GM21381 (cell line): ENCODE data around the gene CHMP1A.

Experiments used
- ATAC-seq: cut with Tn5 transposase; IDR thresholded peaks from one replicate; pipeline ENCODE4 v1.9.1; 2021; ENCODE audit warnings: mild to moderate bottlenecking, moderate library complexity; ENCODE audit not compliant: unreplicated experiment

CHMP1A gene

DNA sequence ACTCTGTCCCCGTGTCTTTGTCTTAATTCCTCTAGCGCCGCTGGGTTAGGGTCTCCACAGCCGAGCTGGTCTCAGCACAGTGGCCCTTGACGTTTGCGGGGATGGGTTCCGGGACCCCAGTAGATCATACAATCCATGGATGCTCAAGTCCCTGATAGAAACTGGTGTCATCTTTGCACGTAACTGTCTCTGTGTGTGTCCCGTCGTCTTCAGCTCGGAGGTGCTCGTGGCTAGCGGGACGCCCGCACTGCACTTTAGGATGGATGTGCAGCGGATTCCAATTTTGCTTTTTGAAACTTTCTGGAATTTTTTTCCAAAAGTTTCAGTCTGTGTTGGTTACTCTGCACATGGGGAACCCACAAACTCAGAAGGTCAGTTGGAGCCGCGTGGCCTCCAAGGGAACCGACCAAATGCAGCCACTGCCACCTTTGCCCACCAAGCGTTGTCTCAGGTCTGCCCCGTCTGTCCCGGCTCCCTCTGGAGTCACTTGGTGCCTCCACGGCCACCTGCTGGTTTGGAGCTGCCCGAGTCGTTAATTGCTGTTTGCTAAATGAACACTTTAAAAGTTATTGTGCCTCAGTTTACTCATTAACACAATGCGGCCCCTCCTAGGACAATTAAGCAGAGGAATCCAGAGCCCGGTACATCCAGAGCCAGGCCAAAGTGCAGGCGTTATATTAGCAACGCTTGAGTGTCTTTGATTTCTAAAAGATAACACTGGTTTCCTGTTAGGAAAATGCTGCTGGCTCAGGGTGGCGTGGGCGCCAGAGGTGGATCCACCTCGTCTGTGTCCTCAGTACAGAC is 49.4 kb downstream of the CHMP1A start:
- no peak for ATAC-seq

DNA sequence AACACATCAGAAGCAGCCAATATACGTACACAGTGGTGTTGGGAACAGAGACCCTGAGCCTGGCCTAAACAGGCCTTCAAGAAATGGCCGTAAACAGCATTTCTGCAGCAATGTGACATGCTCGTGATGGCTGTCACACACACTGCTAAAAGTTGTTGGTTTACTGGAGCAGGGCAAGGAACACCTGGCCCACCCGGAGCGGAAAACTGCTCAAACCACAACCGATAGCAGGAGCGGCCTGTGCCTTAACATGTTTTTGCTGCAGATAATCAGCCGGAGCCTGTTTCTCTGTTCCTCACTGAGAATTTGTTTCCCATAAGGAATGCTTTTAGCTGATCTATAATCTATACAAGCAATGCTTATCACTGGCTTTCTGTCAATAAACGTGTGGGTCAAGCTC is 50.1 kb downstream of the CHMP1A start:
- no peak for ATAC-seq

DNA sequence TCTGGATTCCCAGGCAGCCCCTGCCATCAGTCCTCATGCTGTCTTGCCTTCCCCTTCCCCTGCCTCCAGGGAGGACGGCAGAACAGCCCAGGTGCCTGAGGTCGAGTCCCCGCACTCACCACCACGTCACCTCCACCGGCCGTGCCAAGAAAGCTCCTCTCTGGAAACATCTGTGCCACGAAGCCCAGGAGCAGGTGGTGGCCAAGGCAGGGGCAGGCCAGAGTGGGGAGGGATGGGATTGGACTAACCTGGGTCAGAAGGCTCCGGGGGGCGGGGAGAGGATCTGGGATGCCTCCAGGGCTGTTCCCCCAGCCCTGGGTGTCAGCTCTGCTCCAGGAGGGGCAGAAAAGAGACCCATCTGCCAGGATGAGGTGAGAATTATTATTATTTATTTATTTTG is 51.5 kb downstream of the CHMP1A start:
- ATAC-seq, result no peak

DNA sequence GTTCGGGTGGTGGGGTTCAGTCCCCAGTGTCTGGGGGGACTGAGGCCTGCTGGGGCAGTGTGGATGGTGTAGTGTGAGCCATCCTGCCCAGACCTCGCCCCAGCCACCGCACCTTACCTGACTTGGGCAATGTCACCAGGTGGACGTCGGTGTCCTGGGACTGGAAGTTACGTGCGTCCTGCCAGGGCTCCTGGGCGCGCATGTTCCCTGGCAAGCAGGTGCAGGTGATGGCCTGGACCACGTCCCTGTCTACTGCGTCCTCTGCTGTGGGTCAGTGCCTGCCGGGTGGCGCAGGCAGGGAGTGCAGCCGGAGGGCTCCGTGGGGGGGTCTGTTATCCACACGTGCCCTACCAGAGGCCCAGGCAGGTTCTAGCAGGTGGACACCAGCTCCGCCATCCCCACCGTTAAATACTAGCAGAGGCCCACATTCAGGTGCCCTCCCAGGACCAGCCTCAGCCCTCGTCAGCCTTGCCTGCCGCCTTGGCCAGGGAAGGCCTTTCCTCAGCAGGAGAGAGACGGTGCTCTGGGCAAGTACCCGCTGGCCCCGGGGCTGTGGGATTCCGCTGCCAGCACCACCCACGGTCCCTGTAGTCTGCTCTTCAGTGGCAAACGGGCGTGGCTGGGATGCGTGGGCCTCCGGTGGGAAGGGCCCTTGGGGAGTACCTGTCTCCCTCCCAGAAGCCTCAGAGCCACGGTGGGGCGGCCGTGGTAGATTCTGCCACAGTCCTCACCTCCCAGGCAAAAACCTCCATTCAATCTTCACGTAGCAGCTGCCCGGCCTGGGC is 52.1 kb downstream of the CHMP1A start:
- no peak for ATAC-seq

DNA sequence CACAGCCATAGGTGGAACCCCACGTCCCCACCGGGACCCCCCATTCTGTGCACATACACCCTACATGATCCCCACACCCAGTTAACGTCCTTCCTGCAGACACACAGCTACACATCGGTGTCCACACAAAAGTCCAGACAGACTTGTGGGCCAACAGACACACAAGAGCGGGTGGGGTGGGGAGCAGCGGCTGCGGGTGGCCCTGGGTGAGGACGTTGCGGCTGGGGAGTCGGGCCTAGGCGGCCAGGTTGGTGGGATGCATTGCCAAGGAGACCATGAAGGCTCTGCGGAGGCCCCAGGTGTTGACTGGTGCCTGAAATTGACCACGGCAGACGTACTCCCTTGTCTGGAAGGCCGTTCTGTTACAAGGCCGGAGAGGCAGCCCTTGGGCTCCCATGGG is 52.7 kb downstream of the CHMP1A start:
- no peak for ATAC-seq

DNA sequence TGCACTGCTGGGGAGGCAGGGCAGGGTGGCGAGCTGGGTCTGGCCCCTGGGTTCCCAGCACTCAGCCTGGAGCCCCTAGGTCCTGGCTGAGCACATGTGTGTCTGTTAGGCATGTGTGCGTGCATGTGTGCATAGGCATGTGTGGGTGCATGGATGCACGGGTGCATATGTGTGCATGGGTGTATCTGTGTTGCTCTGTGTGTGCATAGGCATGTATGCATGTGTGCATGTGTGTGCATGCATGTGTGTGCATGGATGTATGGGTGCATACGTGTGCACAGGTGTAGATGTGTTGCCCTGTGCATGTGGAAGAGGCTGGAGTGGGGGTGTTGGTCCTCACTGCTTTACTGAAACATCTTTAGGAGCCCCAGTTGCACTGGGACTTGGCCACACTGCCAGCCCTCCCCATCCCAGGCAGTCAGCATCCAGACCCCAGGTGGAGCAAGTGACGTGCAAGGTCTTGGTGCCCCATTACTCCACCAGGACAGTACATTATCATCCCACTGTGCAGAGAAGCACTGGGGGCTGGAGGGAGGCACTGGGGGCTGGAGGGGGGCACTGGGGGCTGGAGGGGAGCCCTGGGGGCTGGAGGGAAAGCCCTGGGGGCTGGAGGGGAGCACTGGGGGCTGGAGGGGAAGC is 54.4 kb downstream of the CHMP1A start:
- no peak for ATAC-seq

DNA sequence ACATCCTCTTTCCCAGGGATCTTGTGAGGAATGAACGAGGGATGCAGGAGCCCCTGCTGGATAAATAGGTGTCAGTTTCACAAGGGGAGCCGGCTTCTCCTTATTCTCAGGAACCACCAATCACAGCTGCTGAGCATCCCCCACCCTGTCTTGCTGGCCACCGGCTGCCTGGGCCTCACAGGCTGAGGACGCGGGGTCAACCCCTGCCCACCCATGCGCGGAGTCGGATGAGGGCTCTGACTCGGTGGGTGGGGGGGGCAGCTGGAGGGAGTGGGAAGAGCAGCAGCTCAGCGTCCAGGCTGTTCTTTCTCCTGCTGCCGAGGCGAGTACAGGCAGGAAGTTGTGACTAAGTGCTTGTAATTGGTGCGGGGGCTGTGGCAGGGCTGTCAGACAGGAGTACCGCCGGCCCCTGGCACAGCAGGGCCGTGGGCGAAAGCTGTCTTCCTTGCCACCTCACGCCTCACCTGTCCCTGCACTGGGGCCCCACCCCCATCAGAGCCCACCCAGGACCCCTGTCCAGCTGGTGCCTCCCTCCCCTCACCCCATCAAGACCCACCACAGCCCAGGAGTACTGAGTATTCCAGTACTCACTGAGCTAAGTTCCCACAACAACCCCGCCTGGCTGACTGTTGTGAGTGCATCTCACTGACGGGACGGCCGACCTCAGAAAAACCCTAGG is 55.1 kb downstream of the CHMP1A start:
- no peak for ATAC-seq

DNA sequence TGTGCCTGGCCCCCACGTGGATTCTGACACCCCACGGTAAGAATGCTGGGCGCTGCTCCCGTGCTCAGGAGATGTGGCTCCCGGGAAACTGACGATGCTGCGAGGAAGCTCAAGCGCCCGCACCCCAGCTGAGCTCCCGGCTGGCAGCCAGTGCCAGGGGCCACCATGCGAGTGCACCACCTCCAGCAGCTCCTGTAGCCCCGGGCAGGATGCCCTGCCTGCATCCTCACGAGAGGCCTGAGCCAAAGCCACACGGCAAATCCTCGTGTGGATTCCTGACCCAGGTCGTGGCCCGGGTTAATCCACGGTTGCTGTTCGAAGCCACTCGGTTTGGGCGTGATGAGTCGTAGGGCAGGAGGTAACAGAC is 55.6 kb downstream of the CHMP1A start:
- no peak for ATAC-seq

DNA sequence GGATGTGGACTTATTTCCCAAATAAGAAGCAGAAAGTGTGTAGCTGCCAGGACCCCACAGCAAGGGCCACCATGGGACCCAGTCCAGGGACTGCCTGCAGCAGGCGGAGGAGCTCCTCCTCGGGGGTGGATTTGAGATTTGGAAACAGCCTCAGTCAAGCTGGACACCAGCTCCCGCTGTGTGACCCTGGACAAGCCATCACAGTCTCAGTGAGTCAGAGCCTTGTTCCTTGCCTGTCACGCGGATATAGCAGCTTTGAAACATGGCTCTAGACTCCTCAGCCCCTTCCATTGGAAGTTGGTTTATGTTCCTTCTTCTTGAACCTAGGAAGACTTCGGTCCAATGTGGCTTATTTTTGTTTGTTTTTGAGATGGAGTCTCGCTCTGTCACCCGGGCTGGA is 56.6 kb downstream of the CHMP1A start:
- ATAC-seq, result no peak

DNA sequence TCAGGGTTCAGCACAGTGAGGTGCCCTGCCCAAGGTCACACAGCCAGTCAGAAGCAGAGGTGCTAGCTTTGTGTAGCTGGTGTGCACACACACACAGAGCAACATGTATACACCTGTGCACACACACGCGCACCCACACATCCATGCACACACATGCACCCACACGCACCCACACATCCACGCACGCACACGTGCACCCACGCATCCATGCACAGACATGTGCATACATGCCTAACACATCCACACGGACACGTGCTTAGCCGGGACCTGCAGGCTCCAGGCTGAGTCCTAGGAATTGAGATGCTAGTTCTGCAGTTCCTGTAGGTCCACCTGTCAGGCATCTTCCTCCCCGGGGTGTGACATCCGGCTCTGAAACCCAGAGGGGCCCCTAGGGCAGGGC is 57.1 kb downstream of the CHMP1A start:
- no peak for ATAC-seq

DNA sequence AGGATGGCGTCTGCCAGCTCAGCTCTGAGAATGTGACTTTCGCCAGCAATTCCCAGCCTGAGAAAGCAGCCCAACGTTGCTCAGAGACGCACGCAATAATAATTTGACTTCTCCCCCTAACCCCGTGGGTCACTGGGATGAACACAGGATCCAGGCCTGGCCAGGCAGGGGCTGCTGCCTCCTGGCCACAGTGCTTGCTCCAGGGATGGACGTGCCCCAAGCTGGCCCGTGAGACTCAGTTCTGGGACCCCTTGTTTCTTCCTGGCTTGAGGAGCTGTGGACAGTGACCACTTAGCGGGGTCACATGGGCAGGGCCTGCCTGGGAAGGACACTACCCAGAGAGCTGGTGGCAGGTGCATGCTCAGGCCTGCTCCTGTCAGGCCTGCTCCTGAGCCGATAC is 57.6 kb downstream of the CHMP1A start:
- ATAC-seq, result no peak

DNA sequence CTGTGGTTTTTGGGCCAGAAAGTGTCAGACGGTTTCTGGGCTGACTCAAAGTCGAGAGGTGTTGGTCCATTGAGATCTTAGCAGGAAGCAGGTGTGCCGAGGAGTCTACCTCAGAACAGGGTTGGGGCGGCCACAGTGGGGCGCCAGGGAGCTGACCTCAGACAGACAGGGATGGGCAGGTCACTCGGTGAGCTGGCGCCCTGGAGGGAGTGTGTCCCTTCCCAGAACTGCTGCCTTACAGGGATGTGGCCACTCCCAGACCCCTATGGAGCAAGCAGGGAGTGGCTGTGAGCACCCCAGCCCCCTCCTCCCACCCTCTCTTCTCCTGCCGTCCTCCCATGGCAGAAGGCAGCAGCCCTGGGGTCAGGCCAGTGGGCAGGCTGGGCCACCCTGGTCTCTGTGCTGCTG is 58.1 kb downstream of the CHMP1A start:
- no peak for ATAC-seq

DNA sequence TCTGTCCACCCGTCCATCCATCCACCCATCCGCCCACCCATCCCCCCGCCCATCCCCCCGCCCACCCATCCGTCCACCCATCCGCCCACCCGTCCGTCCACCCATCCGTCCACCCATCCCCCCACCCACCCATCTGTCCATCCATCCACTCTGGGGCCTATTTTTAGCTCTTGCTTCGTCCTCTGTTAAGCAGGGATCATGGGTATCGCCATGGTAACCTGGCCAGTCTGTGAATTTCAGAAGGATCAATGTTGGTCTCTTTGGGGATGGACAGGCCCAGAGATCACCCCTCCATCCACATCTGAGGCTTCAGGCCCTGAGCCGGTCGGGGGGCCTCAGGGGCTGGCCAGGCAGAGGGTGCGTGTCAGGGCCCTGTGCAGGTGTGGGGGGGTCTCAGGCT is 59.3 kb downstream of the CHMP1A start:
- no peak for ATAC-seq

DNA sequence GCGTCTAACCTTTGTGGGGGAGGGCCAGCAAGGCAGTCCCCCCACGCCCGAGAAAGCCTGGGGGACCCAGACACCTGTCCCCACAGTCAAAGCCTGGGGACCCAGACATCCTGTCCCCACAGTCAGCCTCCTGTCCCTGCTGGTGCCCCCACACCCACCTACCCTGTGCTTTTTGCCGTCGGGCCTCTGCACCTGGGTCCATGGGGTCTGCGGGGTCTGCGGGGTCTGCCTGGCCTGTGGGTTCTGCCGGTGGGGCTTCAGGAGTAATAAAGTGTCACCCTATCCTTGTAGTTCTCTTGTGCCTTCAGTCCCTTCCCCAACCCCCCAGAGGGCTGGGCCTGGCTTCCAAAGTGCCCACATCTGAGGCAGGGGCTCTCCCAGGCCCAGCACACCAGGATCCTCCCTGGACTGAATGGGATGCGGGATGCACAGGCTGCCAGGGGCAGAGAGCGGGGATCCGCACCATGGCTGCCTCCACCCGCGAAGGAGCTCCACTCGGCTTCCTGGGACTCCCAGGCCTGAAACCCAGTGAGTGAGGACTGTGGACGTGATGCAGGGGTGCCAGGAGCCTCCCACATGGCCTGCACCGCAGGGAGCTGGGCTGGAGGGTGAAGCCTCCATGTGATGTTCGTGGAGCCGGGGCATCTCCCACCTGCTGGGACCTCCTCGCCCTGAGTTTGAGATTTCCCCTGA is 60.4 kb downstream of the CHMP1A start:
- ATAC-seq, result no peak

DNA sequence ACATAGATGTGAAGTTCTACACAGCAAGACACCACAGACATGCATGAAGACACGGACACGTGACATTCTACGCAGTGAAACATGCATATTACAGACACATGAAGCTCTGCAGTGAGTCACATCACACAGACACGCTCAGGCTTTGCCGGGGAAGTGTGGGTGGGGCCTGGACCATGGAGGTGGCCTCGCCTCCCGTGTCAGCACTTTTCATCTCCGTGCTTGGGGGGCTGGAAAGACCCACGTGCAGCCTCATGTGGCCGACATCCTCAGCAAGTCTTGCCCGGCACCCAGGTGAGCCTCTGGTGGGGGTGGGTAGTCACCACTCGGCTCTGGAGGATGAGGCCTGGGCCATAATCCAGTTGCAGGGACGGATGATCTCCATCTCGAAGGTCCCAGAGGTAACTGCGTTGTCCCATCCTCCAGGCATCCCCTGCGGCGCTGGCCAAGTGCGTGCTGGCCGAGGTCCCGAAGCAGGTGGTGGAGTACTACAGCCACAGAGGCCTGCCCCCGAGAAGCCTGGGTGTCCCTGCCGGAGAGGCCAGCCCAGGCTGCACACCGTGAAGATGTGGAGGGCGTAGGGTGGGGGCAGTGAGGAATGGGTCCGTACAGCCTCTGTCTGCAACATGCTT is 61.3 kb downstream of the CHMP1A start:
- no peak for ATAC-seq

DNA sequence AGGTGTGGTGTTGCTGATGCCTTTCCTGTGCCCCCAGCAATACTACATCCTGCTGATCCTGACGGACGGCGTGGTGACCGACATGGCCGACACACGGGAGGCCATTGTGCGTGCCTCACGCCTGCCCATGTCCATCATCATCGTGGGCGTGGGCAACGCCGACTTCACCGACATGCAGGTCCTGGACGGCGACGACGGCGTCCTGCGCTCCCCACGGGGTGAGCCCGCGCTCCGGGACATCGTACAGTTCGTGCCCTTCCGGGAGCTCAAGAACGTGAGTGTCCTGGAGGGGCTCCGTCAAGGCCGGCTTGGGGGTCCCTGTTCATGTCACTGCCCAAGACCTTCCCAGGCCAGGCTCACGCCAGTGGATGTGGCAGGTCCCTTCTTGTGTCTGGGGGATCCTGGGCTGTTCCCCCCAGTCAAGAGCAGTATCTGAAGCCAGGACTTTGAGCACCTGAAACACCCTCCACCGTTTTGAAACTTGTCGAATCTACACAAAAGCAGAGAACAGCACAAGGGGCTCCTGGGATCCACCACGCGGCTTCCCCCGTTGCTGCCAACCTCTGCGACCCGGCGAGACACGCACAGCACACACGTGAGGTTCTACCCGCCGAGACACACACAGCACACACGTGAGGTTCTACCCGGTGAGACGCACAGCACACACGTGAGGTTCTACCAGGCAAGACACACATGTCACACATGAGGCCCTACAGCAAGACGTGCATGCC is 62.0 kb downstream of the CHMP1A start:
- no peak for ATAC-seq
